Hepatocyte (in vitro differentiated cells): ENCODE measurements around the gene CLIC5.

ENCODE experiments used
- CTCF ChIP-seq: fragments of 200-600 bp; sonication (generic); IDR thresholded peaks from 2 replicates; pipeline ENCODE4 v1.5.1; 2016; ENCODE audit warnings: antibody characterized with exemption, mild to moderate bottlenecking; ENCODE audit not compliant: poor library complexity
- EZH2 ChIP-seq: fragments of 200-600 bp; sonication (generic); IDR thresholded peaks from 2 replicates; pipeline ENCODE4 v1.6.1; 2016; ENCODE audit warnings: antibody characterized with exemption, mild to moderate bottlenecking, borderline replicate concordance
- EZH2phosphoT487 ChIP-seq: fragments of 200-600 bp; sonication (generic); IDR thresholded peaks from one replicate; pipeline ENCODE4 v1.6.1; 2018; ENCODE audit warnings: antibody characterized with exemption, mild to moderate bottlenecking, low read depth, moderate library complexity; ENCODE audit not compliant: unreplicated experiment, severe bottlenecking

GRCh38 chr6:45931232-45931631 lies 84.4 kb downstream of the CLIC5 start:
- TF ChIP-seq CTCF (no peak), EZH2 (no peak), EZH2phosphoT487 (no peak)
